Epithelial cell of umbilical artery (primary cell): ENCODE data around the gene MRPL41. TPM values are rescaled to one million over a fixed set of nuclear protein-coding genes. Genes with fewer than 3 reads are reported as not detected.

Experiments used
- total RNA-seq: library from RNA; depleted of rRNA; stranded (reverse); fragments of >200 nt; gene quantifications from 2 replicates; pipeline ENCODE4 v1.2.3, GENCODE V29; 2014

MRPL41 gene
- 45.3 and 64.6 TPM in 2 replicates for total RNA-seq

GRCh38 chr9:137551264-137552021 is at the start of gene MRPL41:
Gene MRPL41, plus strand, starts transcription at chr9:137551879. Its CDS starts 203 bp downstream, at chr9:137552082.

DNA sequence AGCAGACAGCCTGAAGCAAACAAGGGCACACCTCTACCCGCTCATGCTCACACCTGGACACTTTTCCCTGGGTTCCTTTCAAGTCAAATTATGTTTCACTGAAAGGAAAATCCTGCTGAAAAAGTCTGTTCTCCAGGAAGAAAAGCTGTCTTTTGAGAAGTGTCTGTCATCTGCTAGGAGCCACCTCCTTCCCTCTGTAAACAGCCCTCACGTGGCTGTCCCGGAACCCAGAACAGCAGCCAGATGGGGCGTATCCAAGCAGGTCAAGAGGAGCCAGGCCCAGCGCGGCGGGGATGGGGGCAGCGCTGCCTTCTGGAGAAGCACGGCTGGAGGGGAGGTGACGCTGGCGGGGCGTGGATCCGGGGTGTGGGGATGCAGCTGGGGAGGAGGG is 1.5 kb upstream of the MRPL41 start, which contains the start of gene PNPLA7:
Gene PNPLA7 (minus strand): TSS at position 172 of the 391 bp plus-strand sequence. CDS start 205 bp downstream, outside the sequence.

GRCh38 chr9:137578518-137579258 is 27.0 kb downstream of the MRPL41 start, which contains the start of gene DPH7:
Gene DPH7, minus strand, starts transcription at chr9:137578925. Its CDS starts 148 bp downstream, at chr9:137578777.

DNA sequence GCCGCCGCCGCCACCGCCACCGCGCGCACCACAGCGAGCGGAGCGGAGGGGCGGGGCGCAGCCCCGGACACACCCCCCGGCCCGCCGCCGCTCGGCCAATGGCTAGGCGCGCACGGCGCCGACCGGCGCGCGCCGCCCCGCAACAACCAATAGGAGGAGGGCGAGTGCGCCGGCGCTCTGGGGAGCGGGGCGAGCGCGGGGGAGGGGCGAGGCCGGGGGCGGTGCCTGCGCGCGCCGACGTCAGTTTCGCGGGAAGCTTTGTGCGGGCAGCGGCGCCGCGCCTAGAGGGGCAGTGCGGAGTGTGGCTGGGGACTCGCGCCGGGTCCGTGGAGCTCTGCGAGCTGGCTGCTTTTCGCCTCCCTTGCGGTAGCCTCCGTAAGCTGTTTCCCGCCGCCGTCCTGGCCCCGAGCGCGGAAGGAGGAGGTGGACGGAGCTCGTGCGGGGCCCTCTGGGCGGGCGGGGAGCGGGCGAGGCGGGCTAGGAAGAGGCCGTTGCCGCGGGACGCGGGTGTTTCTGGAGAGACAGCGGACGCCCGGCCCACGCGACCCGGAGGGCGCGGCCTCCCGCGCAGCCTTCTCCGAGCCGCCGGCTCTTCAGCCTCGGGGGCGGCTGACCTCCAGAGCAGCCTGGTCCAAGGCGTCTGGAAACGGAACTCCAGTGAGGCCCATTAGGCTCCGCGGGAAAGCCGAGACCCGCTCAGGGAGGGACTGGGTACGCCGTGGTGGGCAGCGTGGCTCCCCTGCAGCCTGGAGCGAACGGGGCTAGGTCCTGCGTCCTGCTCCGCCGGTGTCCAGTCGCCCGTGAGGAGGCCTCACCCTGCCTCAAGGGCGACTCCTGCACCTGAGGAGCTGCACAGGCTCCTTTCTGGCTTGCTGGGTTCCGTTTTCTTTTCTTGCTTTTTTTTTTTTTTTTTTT is 39.0 kb downstream of the MRPL41 start, which contains the start of gene ZMYND19:
Gene ZMYND19 (minus strand): TSS at position 44 of the 915 bp plus-strand sequence. CDS start 249 bp downstream, outside the sequence.

Other genes starting within 250 kb of the MRPL41 start
- gene NRARP, start 249.6 kb upstream of the MRPL41 start, total RNA-seq, result 25.1 and 46.1 TPM in 2 replicates
- 18.8 and 22.0 TPM in 2 replicates for gene EXD3, start 128.7 kb upstream of the MRPL41 start, total RNA-seq
- 0.46 and 0.65 TPM in 2 replicates for gene NOXA1, start 128.5 kb upstream of the MRPL41 start, total RNA-seq
- gene ENTPD8, start 110.5 kb upstream of the MRPL41 start, total RNA-seq, result not detected in 2 replicates
- 17.9 and 19.0 TPM in 2 replicates for gene NSMF, start 92.5 kb upstream of the MRPL41 start, total RNA-seq
- gene PNPLA7, start 1.5 kb upstream of the MRPL41 start, total RNA-seq, result under 0.01 and 0.15 TPM in 2 replicates
- gene DPH7, start 27.0 kb downstream of the MRPL41 start, total RNA-seq, result 19.8 and 27.8 TPM in 2 replicates
- gene ZMYND19, start 38.6 kb downstream of the MRPL41 start, total RNA-seq, result 25.4 and 25.7 TPM in 2 replicates
- 21.3 and 21.8 TPM in 2 replicates for gene ARRDC1, start 53.8 kb downstream of the MRPL41 start, total RNA-seq
- gene EHMT1, start 67.1 kb downstream of the MRPL41 start, total RNA-seq, result 51.8 and 59.8 TPM in 2 replicates